OCI-LY1 (cell line): Measurements from ENCODE around the gene ALX4.

Experiments
- CTCF ChIP-seq: fragments of 200-600 bp; sonication (generic), shearing (Covaris generic); IDR thresholded peaks from 2 replicates; pipeline ENCODE4 v1.5.1; 2017; ENCODE audit warnings: mild to moderate bottlenecking, antibody characterized with exemption, low read length, moderate library complexity, mixed read lengths
- EZH2 ChIP-seq: fragments of 200-600 bp; sonication (generic), shearing (Covaris generic); IDR thresholded peaks from 2 replicates; pipeline ENCODE4 v1.8.0; 2017; ENCODE audit warnings: borderline replicate concordance, mixed run types, mild to moderate bottlenecking, antibody characterized with exemption, low read length, moderate library complexity, mixed read lengths

GRCh38 chr11:44268614-44269080 is 41.3 kb downstream of the ALX4 start:
- no peak for TF ChIP-seq CTCF
- TF ChIP-seq EZH2: no peak
